K562 (cell line): Measurements from ENCODE around the gene DSCAM. TPM values are rescaled to one million over a fixed set of nuclear protein-coding genes. Genes with fewer than 3 reads are reported as not detected.

Experiments used
- ATAC-seq: fragments of 200-7000 bp; cut with Tn5 transposase; 3 replicates; pipeline ENCODE4 v1.9.1; 2020; ENCODE audit warnings: moderate library complexity
- BruUV-seq: library from RNA; stranded (reverse); fragments of 400-500 nt; replicated peaks from 2 replicates; lab custom pipeline; 2021; lab: Mats Ljungman, UMichigan
- CTCF ChIA-PET: fragments of 300-600 bp; formaldehyde crosslinking; extraction: SDS; loops from one replicate; lab custom pipeline; 2021; ENCODE audit warnings: low intra/inter-chr PET ratio; lab: Yijun Ruan, JAX
- POLR2A ChIA-PET: fragments of 300-600, 350-650 bp; sonication (Branson Sonifier 250); formaldehyde crosslinking; extraction: SDS; loops from one replicate; lab custom pipeline; 2021; ENCODE audit warnings: antibody characterized with exemption, inconsistent platforms; lab: Yijun Ruan, JAX
- DNase-seq, 4 experiments: peaks; one replicate each; pipeline versions ENCODE4 v3.0.0 to v3.0.0-alpha.2; 2011 to 2018; ENCODE audit warnings: low spot score in 3 of 4, mixed read lengths in 3 of 4; ENCODE audit errors: extremely low read depth in 1 of 4
- FAIRE-seq: peaks from 2 replicates; lab custom pipeline; 2011; peaks lifted over from hg19 to GRCh38; lab: Jason Lieb, UNC
- H2AFZ ChIP-seq: 2 replicates; pipeline ENCODE4 v1.6.0; 2011; ENCODE audit warnings: low read depth, low read length, control low read depth, inconsistent platforms
- H3K27ac ChIP-seq: fragments of 200-600 bp; 3 replicates; pipeline ENCODE4 v1.8.0; 2011; ENCODE audit warnings: low read depth, mild to moderate bottlenecking, control low read depth, inconsistent platforms, low read length, moderate library complexity, mixed read lengths; ENCODE audit errors: extremely low read depth
- H3K27me3 ChIP-seq, 2 experiments: fragments of 300-600 bp in 1 of 2; 2 replicates in 1 of 2; 3 replicates in 1 of 2; pipeline versions ENCODE4 v1.6.0 to v1.8.0; 2011; ENCODE audit warnings: inconsistent platforms in 2 of 2, low read length in 2 of 2, mild to moderate bottlenecking in 1 of 2, mixed read lengths in 1 of 2, moderate library complexity in 1 of 2; ENCODE audit not compliant: control insufficient read depth in 2 of 2, insufficient read depth in 2 of 2
- H3K36me3 ChIP-seq: fragments of 300-600 bp; 3 replicates; pipeline ENCODE4 v1.8.0; 2011; ENCODE audit warnings: mild to moderate bottlenecking, low read length, inconsistent platforms; ENCODE audit not compliant: control insufficient read depth, insufficient read depth
- H3K4me1 ChIP-seq, 2 experiments: fragments of 200-600 bp in 1 of 2; replicated peaks in 1 of 2; 2 replicates in 1 of 2; 3 replicates in 1 of 2; pipeline versions ENCODE4 v1.5.1 to v1.8.0; 2011; ENCODE audit warnings: inconsistent platforms in 2 of 2, low read length in 2 of 2, mild to moderate bottlenecking in 1 of 2, mixed read lengths in 1 of 2, moderate library complexity in 1 of 2; ENCODE audit not compliant: control insufficient read depth in 2 of 2, insufficient read depth in 2 of 2
- H3K4me2 ChIP-seq: 2 replicates; pipeline ENCODE4 v1.6.1; 2011; ENCODE audit warnings: low read length, control low read depth, inconsistent platforms, mixed read lengths; ENCODE audit not compliant: insufficient read depth
- H3K4me3 ChIP-seq: fragments of 200-600 bp; sonication (generic), shearing (Covaris generic); 2 replicates; pipeline ENCODE4 v1.5.1; 2016; ENCODE audit warnings: control low read depth, inconsistent platforms
- H3K79me2 ChIP-seq: fragments of 200-600 bp; 3 replicates; pipeline ENCODE4 v1.8.0; 2011; ENCODE audit warnings: low read length, inconsistent platforms; ENCODE audit not compliant: control insufficient read depth, insufficient read depth
- H3K9ac ChIP-seq, 2 experiments: 2 replicates each; pipeline versions ENCODE4 v1.6.0 to v1.6.1; 2011; ENCODE audit warnings: low read depth in 2 of 2, low read length in 2 of 2, control low read depth in 1 of 2, inconsistent platforms in 1 of 2, mild to moderate bottlenecking in 1 of 2, mixed read lengths in 1 of 2; ENCODE audit not compliant: insufficient read depth in 1 of 2
- H3K9me1 ChIP-seq: one replicate; pipeline ENCODE4 v1.6.0; 2011; ENCODE audit warnings: inconsistent platforms, mild to moderate bottlenecking, low read length, moderate library complexity; ENCODE audit not compliant: control insufficient read depth, insufficient read depth
- H3K9me3 ChIP-seq: replicated peaks from 2 replicates; pipeline ENCODE4 v1.5.1; 2011; ENCODE audit warnings: low read depth, low read length, inconsistent platforms; ENCODE audit not compliant: control insufficient read depth, insufficient read depth
- H4K20me1 ChIP-seq: replicated peaks from 2 replicates; pipeline ENCODE4 v1.6.1; 2011; ENCODE audit warnings: low read length, inconsistent platforms, mixed read lengths; ENCODE audit not compliant: control insufficient read depth, insufficient read depth
- BRF1 ChIP-seq: IDR thresholded peaks from 3 replicates; pipeline ENCODE4 v1.6.1; 2011; ENCODE audit warnings: borderline replicate concordance, mild to moderate bottlenecking; ENCODE audit not compliant: insufficient read length; ENCODE audit errors: extremely low read depth
- CCNT2 ChIP-seq: IDR thresholded peaks from 2 replicates; pipeline ENCODE4 v1.6.1; 2011; ENCODE audit warnings: borderline replicate concordance, low read depth, mild to moderate bottlenecking, moderate library complexity, mixed read lengths, low read length; ENCODE audit not compliant: insufficient read length; ENCODE audit errors: extremely low read depth
- GTF2A2 ChIP-seq: IDR thresholded peaks from 2 replicates; pipeline ENCODE4 v1.6.1; 2016; ENCODE audit warnings: mild to moderate bottlenecking, missing genetic modification characterization, missing compliant biosample characterization
- HEY1 ChIP-seq: fragments of 250-450 bp; sonication (Bioruptor Pico); IDR thresholded peaks from 2 replicates; pipeline ENCODE4 v1.5.0; 2020; ENCODE audit warnings: mild to moderate bottlenecking, moderate library complexity, borderline replicate concordance
- HIVEP1 ChIP-seq: fragments of 250-450 bp; sonication (Bioruptor Pico); IDR thresholded peaks from 2 replicates; pipeline ENCODE4 v1.4.0; 2020; ENCODE audit warnings: mild to moderate bottlenecking
- ZNF668 ChIP-seq: fragments of 250-450 bp; sonication (Bioruptor Pico); IDR thresholded peaks from 2 replicates; pipeline ENCODE4 v1.8.0; 2022; ENCODE audit warnings: mild to moderate bottlenecking, inconsistent platforms
- ZNF76 ChIP-seq: fragments of 250-450 bp; sonication (Bioruptor Pico); IDR thresholded peaks from 2 replicates; pipeline ENCODE4 v1.4.0; 2020; ENCODE audit warnings: mild to moderate bottlenecking, moderate library complexity, borderline replicate concordance
- ZSCAN29 ChIP-seq: fragments of 450-650 bp; IDR thresholded peaks from 2 replicates; pipeline ENCODE4 v1.6.1; 2017
- WGBS: fragments of 100-300 bp; shearing (Covaris generic); methylation state at CpG from one replicate; pipeline ENCODE4 v1.1.6; 2016; ENCODE audit warnings: low coverage, mixed read lengths; ENCODE audit not compliant: insufficient coverage; ENCODE audit errors: missing lambda C conversion rate; 5-methylcytosine and 5-hydroxymethylcytosine counted together
- in situ Hi-C: fragments of 300-500 bp; cut with MboI; formaldehyde crosslinking; loops from 4 replicates; pipeline ENCODE4 v1.15.0; 2018; ENCODE audit warnings: inconsistent platforms, mixed read lengths
- intact Hi-C: fragments of 100-400 bp; cut with micrococcal nuclease; formaldehyde crosslinking; loops from 2 replicates; pipeline ENCODE4 v1.14.2; 2022
- polyA plus RNA-seq, 8 experiments: library from polyadenylated mRNA; depleted of rRNA in 4 of 8; stranded (reverse) in 5 of 8; unstranded in 3 of 8; fragments of >200 nt; fragmentation: Nextera tagmentation in 2 of 8; fragmentation: Illumina TruSeq in 1 of 8; extraction: Ambion mirVana in 2 of 8; extraction: Trizol in 1 of 8; gene quantifications; 2 replicates each; pipeline versions ENCODE4 v1.2.1 to v1.2.3, GENCODE V29; 2011 to 2014; ENCODE audit warnings: inconsistent platforms in 1 of 8, missing spikeins in 1 of 8
- total RNA-seq, 7 experiments: library from RNA; depleted of rRNA in 6 of 7; stranded (reverse); fragments of >200 nt in 6 of 7; fragmentation: Illumina TruSeq in 2 of 7; extraction: Trizol in 2 of 7; gene quantifications; 2 replicates each; pipeline versions ENCODE4 v1.2.1 to v1.2.3, GENCODE V29; 2011 to 2021; ENCODE audit warnings: low replicate concordance in 1 of 7
- TF ChIP-seq, protein P1 (sequence below): fragments of 450-650 bp; formaldehyde crosslinking; conservative IDR thresholded peaks from 2 replicates; pipeline ENCODE4 v1.4.0; 2022; ENCODE audit warnings: mild to moderate bottlenecking, missing genetic modification characterization
- TF ChIP-seq, protein P2 (sequence below): sonication (generic); formaldehyde crosslinking; IDR thresholded peaks from 2 replicates; pipeline ENCODE4 v1.8.0; 2023; ENCODE audit warnings: missing genetic modification reagents, mild to moderate bottlenecking, borderline replicate concordance
- TF ChIP-seq, protein P3 (sequence below): fragments of 450-650 bp; IDR thresholded peaks from 2 replicates; pipeline ENCODE4 v1.6.1; 2016; ENCODE audit warnings: antibody characterized with exemption
- TF ChIP-seq, protein P4 (sequence below): sonication (generic); formaldehyde crosslinking; IDR thresholded peaks from 2 replicates; pipeline ENCODE4 v1.8.1; 2023; ENCODE audit warnings: mild to moderate bottlenecking, missing genetic modification reagents, moderate library complexity

The DSCAM gene
- total and polyA plus RNA-seq, 9 of the 15 experiments (the other 6 are each of a cell fraction or from before 2014, with no cell fraction given) = not detected

DNA sequence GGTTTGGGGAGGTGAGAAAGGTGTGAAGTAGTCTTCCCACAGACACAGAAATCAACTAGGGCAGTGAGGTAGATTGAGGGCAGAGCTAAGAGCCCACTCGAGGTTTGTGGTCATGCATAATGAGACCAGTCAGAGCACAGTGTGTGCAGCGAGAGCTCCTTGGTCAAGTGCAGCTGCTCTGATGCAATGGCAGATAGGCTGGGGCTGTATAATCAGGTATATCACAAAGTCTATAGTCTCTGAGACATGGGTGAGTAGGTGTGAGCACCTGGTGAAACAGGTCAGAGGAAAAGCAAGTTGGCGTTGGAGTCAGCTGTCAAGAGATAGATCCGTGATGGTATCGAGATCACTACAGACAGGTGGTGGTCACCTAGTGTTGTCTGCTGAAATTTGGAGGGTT is 17.6 kb downstream of the DSCAM start:
- Histone ChIP-seq H3K4me1 (no peaks in the 10 kb centered on the region), H3K79me2 (no peaks in the 10 kb centered on the region), H2AFZ (no peak overlapping the region), H3K9ac (no peak overlapping the region), H3K9me1 (no peaks in the 10 kb centered on the region), H3K27ac (no peak overlapping the region), H3K9me3 (no peaks in the 10 kb centered on the region; the same call in 1 of the 2 replicates), H3K27me3 (no peaks in the 10 kb centered on the region), H3K4me3 (no peak overlapping the region), H3K4me2 (no peak overlapping the region), H4K20me1 (no peaks in the 10 kb centered on the region), H3K36me3 (no peaks in the 10 kb centered on the region)
- DNase-seq = no peak
- ChIA-PET CTCF (no interaction called here), POLR2A (interaction anchor here (0.5 kb wide), 1 partner anchor 1095 kb away, joined by 3 read pairs; no protein-coding TSS in a partner anchor)
- intact Hi-C loops (no loop called here), in situ Hi-C loops (no loop called here)
- WGBS = 0% methylated on average over 5 of the region's 5 CpGs
- BruUV-seq = no TSS peak
- no peak for ATAC-seq
- no peak for FAIRE-seq
- TF ChIP-seq, protein P1, sequence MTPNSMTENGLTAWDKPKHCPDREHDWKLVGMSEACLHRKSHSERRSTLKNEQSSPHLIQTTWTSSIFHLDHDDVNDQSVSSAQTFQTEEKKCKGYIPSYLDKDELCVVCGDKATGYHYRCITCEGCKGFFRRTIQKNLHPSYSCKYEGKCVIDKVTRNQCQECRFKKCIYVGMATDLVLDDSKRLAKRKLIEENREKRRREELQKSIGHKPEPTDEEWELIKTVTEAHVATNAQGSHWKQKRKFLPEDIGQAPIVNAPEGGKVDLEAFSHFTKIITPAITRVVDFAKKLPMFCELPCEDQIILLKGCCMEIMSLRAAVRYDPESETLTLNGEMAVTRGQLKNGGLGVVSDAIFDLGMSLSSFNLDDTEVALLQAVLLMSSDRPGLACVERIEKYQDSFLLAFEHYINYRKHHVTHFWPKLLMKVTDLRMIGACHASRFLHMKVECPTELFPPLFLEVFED = no peak
- TF ChIP-seq HEY1 (CRISPR knock-in tag) (no peak), ZNF668 (CRISPR knock-in tag) (no peak), HIVEP1 (CRISPR knock-in tag) (no peak), CCNT2 (no peak), ZSCAN29 (no peak), GTF2A2 (tag) (no peak), BRF1 (no peak), ZNF76 (CRISPR knock-in tag) (no peak)
- TF ChIP-seq, protein P2, sequence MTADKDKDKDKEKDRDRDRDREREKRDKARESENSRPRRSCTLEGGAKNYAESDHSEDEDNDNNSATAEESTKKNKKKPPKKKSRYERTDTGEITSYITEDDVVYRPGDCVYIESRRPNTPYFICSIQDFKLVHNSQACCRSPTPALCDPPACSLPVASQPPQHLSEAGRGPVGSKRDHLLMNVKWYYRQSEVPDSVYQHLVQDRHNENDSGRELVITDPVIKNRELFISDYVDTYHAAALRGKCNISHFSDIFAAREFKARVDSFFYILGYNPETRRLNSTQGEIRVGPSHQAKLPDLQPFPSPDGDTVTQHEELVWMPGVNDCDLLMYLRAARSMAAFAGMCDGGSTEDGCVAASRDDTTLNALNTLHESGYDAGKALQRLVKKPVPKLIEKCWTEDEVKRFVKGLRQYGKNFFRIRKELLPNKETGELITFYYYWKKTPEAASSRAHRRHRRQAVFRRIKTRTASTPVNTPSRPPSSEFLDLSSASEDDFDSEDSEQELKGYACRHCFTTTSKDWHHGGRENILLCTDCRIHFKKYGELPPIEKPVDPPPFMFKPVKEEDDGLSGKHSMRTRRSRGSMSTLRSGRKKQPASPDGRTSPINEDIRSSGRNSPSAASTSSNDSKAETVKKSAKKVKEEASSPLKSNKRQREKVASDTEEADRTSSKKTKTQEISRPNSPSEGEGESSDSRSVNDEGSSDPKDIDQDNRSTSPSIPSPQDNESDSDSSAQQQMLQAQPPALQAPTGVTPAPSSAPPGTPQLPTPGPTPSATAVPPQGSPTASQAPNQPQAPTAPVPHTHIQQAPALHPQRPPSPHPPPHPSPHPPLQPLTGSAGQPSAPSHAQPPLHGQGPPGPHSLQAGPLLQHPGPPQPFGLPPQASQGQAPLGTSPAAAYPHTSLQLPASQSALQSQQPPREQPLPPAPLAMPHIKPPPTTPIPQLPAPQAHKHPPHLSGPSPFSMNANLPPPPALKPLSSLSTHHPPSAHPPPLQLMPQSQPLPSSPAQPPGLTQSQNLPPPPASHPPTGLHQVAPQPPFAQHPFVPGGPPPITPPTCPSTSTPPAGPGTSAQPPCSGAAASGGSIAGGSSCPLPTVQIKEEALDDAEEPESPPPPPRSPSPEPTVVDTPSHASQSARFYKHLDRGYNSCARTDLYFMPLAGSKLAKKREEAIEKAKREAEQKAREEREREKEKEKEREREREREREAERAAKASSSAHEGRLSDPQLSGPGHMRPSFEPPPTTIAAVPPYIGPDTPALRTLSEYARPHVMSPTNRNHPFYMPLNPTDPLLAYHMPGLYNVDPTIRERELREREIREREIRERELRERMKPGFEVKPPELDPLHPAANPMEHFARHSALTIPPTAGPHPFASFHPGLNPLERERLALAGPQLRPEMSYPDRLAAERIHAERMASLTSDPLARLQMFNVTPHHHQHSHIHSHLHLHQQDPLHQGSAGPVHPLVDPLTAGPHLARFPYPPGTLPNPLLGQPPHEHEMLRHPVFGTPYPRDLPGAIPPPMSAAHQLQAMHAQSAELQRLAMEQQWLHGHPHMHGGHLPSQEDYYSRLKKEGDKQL (CRISPR knock-in tag) = no peak
- TF ChIP-seq, protein P3, sequence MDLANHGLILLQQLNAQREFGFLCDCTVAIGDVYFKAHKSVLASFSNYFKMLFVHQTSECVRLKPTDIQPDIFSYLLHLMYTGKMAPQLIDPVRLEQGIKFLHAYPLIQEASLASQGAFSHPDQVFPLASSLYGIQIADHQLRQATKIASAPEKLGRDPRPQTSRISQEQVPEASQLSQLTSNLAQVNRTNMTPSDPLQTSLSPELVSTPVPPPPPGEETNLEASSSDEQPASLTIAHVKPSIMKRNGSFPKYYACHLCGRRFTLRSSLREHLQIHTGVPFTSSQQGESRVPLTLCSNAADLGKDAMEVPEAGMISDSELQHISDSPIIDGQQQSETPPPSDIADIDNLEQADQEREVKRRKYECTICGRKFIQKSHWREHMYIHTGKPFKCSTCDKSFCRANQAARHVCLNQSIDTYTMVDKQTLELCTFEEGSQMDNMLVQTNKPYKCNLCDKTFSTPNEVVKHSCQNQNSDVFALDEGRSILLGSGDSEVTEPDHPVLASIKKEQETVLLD = no peak
- TF ChIP-seq, protein P4, sequence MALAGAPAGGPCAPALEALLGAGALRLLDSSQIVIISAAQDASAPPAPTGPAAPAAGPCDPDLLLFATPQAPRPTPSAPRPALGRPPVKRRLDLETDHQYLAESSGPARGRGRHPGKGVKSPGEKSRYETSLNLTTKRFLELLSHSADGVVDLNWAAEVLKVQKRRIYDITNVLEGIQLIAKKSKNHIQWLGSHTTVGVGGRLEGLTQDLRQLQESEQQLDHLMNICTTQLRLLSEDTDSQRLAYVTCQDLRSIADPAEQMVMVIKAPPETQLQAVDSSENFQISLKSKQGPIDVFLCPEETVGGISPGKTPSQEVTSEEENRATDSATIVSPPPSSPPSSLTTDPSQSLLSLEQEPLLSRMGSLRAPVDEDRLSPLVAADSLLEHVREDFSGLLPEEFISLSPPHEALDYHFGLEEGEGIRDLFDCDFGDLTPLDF (CRISPR knock-in tag) = no peak
